HFFc6 (cell line): Measurements from ENCODE around the gene EPS8L2. TPM values are rescaled to one million over a fixed set of nuclear protein-coding genes. Genes with fewer than 3 reads are reported as not detected.

Experiments used
- DNase-seq: peaks from one replicate; pipeline ENCODE4 v3.0.0-alpha.2; 2018
- H3K27ac Mint-ChIP-seq: 2 replicates; pipeline ENCODE4 v1.8.0; 2020; ENCODE audit warnings: mild to moderate bottlenecking, mixed read lengths
- H3K27me3 Mint-ChIP-seq: 2 replicates; pipeline ENCODE4 v1.8.0; 2021; ENCODE audit warnings: mild to moderate bottlenecking, moderate library complexity, mixed read lengths; ENCODE audit not compliant: insufficient read depth
- H3K36me3 Mint-ChIP-seq: 2 replicates; pipeline ENCODE4 v1.8.0; 2021; ENCODE audit warnings: low read depth, mixed read lengths
- H3K4me1 Mint-ChIP-seq: 2 replicates; pipeline ENCODE4 v1.8.0; 2020; ENCODE audit warnings: low read depth, mixed read lengths
- H3K4me3 Mint-ChIP-seq: 2 replicates; pipeline ENCODE4 v1.8.0; 2020; ENCODE audit warnings: mild to moderate bottlenecking, moderate library complexity, mixed read lengths
- H3K9me3 Mint-ChIP-seq: 2 replicates; pipeline ENCODE4 v1.8.0; 2020; ENCODE audit warnings: mild to moderate bottlenecking, mixed read lengths
- CTCF ChIP-seq: fragments of 200-600 bp; sonication (generic); IDR thresholded peaks from 2 replicates; pipeline ENCODE4 v1.5.0; 2021; ENCODE audit warnings: antibody characterized with exemption, mild to moderate bottlenecking
- total RNA-seq, 6 experiments: library from RNA; stranded (reverse); fragmentation: NEBNext Ultra II Directional; extraction: Animal tissue kit (Norgen Biotek cat#: 25700); gene quantifications; 2 replicates in 1 of 6; 3 replicates in 5 of 6; pipeline ENCODE4 v1.2.3, GENCODE V29; 2021

EPS8L2 gene
- total RNA-seq, 6 experiments from 2014 or later = 55.5 to 70.1 (median 65.1) TPM

GRCh38 chr11:763549-764321, 57.7 kb downstream of the EPS8L2 start:
- no peaks in the 10 kb centered on the region; the same call in 1 of the 2 replicates for H3K9me3 Mint-ChIP-seq
- peaks cover 16% of the 10 kb centered on the region for H3K27me3 Mint-ChIP-seq
- H3K4me1 Mint-ChIP-seq = peaks cover 17% of the 10 kb centered on the region
- peak overlapping the region; percentile 73 for H3K27ac Mint-ChIP-seq
- H3K4me3 Mint-ChIP-seq = no peak overlapping the region
- peaks cover 8% of the 10 kb centered on the region; the same call in 1 of the 2 replicates for H3K36me3 Mint-ChIP-seq
- TF ChIP-seq CTCF = no peak
- no peak for DNase-seq

DNA sequence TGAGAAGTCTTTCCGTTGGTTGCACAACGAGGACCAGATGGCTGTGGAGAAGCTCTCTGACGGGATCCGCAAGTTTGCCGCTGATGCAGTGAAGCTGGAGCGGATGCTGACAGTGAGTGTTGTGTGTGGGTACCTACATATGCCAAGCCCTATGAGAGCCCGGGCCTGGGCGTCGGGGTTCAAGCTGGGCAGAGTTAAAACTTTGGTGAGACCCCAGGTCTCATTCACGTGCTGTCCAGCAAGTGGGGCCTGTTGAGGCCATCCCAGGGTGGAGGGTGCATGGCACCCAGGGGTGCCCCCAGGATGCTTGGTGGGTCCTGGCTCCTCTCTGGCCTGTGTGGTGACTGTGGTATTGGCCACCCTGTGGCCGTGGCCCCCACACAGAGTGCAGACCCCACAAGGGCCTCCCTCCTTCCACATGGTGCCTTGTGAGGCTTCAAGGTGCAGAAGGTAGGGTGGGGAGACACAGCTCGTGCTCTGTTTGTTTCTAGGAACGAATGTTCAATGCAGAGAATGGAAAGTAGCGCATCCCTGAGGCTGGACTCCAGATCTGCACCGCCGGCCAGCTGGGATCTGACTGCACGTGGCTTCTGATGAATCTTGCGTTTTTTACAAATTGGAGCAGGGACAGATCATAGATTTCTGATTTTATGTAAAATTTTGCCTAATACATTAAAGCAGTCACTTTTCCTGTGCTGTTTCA, 58.4 kb downstream of the EPS8L2 start:
- peak overlapping the region; percentile 65 for H3K27ac Mint-ChIP-seq
- H3K27me3 Mint-ChIP-seq = peaks cover 16% of the 10 kb centered on the region
- TF ChIP-seq CTCF = no peak
- no peaks in the 10 kb centered on the region; the same call in 1 of the 2 replicates for H3K9me3 Mint-ChIP-seq
- H3K4me3 Mint-ChIP-seq = no peak overlapping the region; the same call in 1 of the 2 replicates
- peaks cover 17% of the 10 kb centered on the region for H3K4me1 Mint-ChIP-seq
- DNase-seq = no peak
- peaks cover 8% of the 10 kb centered on the region; the same call in 1 of the 2 replicates for H3K36me3 Mint-ChIP-seq

- peaks cover 17% of the 10 kb centered on the region for H3K4me1 Mint-ChIP-seq
- H3K4me3 Mint-ChIP-seq = no peak overlapping the region; the same call in 1 of the 2 replicates
- peaks cover 8% of the 10 kb centered on the region; the same call in 1 of the 2 replicates for H3K36me3 Mint-ChIP-seq
- H3K27me3 Mint-ChIP-seq = peaks cover 16% of the 10 kb centered on the region
- H3K27ac Mint-ChIP-seq = peak overlapping the region; percentile 65
- DNase-seq = peak; percentile 44
- H3K9me3 Mint-ChIP-seq = no peaks in the 10 kb centered on the region; the same call in 1 of the 2 replicates
- TF ChIP-seq CTCF = peak; percentile 80
Measured at GRCh38 chr11:765025-765801, 59.2 kb downstream of the EPS8L2 start.

DNA sequence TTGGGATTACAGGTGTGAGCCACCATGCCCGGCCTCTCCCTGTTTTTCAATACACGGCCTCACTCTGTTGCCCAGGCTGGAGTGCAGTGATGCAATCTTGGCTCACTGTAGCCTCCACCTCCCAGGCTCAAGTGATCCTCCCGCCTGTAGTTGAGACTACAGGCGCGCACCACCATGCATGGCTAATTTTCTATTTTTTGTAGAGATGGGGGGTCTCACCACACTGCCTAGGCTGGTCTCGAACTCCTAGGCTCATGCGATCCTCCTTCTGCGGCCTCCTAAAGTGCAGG, 59.7 kb downstream of the EPS8L2 start:
- Mint-ChIP-seq H3K4me3 (no peak overlapping the region), H3K27ac (peak overlapping the region; percentile 40; the same call in 1 of the 2 replicates)

More for the DNA sequence above, 59.7 kb downstream of the EPS8L2 start:
- H3K36me3 Mint-ChIP-seq = peaks cover 8% of the 10 kb centered on the region; the same call in 1 of the 2 replicates
- peaks cover 17% of the 10 kb centered on the region for H3K4me1 Mint-ChIP-seq
- H3K27me3 Mint-ChIP-seq = peaks cover 16% of the 10 kb centered on the region
- H3K9me3 Mint-ChIP-seq = no peaks in the 10 kb centered on the region; the same call in 1 of the 2 replicates
- DNase-seq = no peak
- TF ChIP-seq CTCF = no peak
